HCT116 (cell line): ENCODE data around the gene FRAS1. TPM values are rescaled to one million over a fixed set of nuclear protein-coding genes. Genes with fewer than 3 reads are reported as not detected.

Source experiments
- ATAC-seq: fragments of 200-7000 bp; cut with Tn5 transposase; 2 replicates; pipeline ENCODE4 v1.9.1; 2020; ENCODE audit warnings: mild to moderate bottlenecking, moderate library complexity
- BruUV-seq: library from RNA; stranded (reverse); fragments of 400-500 nt; replicated peaks from 2 replicates; lab custom pipeline; 2021; lab: Mats Ljungman, UMichigan
- CTCF ChIA-PET: fragments of 300-600 bp; sonication (Branson Sonifier 250); formaldehyde crosslinking; loops from one replicate; lab custom pipeline; 2021; ENCODE audit warnings: antibody characterized with exemption; lab: Charles Lee
- POLR2A ChIA-PET: fragments of 300-600, 350-600 bp; sonication (Branson Sonifier 250); formaldehyde crosslinking; loops from one replicate; lab custom pipeline; 2021; ENCODE audit warnings: antibody characterized with exemption; lab: Charles Lee
- RAD21 ChIA-PET, 2 experiments: fragments of 300-600 bp; sonication (Branson Sonifier 250); formaldehyde crosslinking; loops; one replicate each; lab custom pipeline; 2023; ENCODE audit warnings: low total read pairs in 2 of 2; ENCODE audit not compliant: uncharacterized antibody in 2 of 2, unreplicated experiment in 2 of 2, low non-redundant PET in 1 of 2; lab: Charles Lee
- DNase-seq: peaks from one replicate; pipeline ENCODE4 v3.0.0-alpha.2; 2010; ENCODE audit warnings: low read depth, low spot score
- H2AFZ ChIP-seq: fragments of 200-600 bp; shearing (Covaris generic), sonication (generic); 2 replicates; pipeline ENCODE4 v1.6.1; 2017; ENCODE audit warnings: low read depth, mixed run types, mixed read lengths, antibody characterized with exemption, low read length; ENCODE audit not compliant: poor library complexity, severe bottlenecking
- H3K27ac ChIP-seq: 2 replicates; pipeline ENCODE4 v1.5.1; 2012; ENCODE audit warnings: low read depth, low read length
- H3K27me3 ChIP-seq: fragments of 200-600 bp; sonication (generic); 2 replicates; pipeline ENCODE4 v1.6.1; 2016; ENCODE audit warnings: mixed run types, low read length, mixed read lengths; ENCODE audit not compliant: insufficient read depth
- H3K36me3 ChIP-seq, 2 experiments: fragments of 200-500 bp in 1 of 2; fragments of 200-600 bp in 1 of 2; sonication (Bioruptor generic) in 1 of 2; sonication (generic) in 1 of 2; 2 replicates each; pipeline versions ENCODE4 v1.5.1 to v1.6.1; 2014 to 2016; ENCODE audit warnings: low read length in 2 of 2, inconsistent platforms in 1 of 2, mixed read lengths in 1 of 2, mixed run types in 1 of 2; ENCODE audit not compliant: insufficient read depth in 2 of 2, control insufficient read depth in 1 of 2
- H3K4me1 ChIP-seq, 2 experiments: fragments of 200-600 bp in 1 of 2; sonication (generic) in 1 of 2; 2 replicates each; pipeline versions ENCODE4 v1.5.1 to v1.6.1; 2012 to 2017; ENCODE audit warnings: low read length in 2 of 2, inconsistent platforms in 1 of 2, mild to moderate bottlenecking in 1 of 2, mixed read lengths in 1 of 2, mixed run types in 1 of 2, moderate library complexity in 1 of 2; ENCODE audit not compliant: insufficient read depth in 2 of 2, control insufficient read depth in 1 of 2
- H3K4me2 ChIP-seq: fragments of 200-600 bp; sonication (generic); 2 replicates; pipeline ENCODE4 v1.6.1; 2017; ENCODE audit warnings: mixed run types, low read length, mixed read lengths
- H3K4me3 ChIP-seq, 2 experiments: fragments of 200-600 bp in 1 of 2; sonication (generic) in 1 of 2; replicated peaks in 1 of 2; 2 replicates each; pipeline ENCODE4 v1.5.1; 2011 to 2016; ENCODE audit warnings: low read length in 2 of 2, control low read depth in 1 of 2, low read depth in 1 of 2, mild to moderate bottlenecking in 1 of 2, mixed read lengths in 1 of 2, mixed run types in 1 of 2
- H3K79me2 ChIP-seq: fragments of 200-600 bp; sonication (generic); 2 replicates; pipeline ENCODE4 v1.6.1; 2017; ENCODE audit warnings: mild to moderate bottlenecking, mixed run types, low read length, moderate library complexity, mixed read lengths; ENCODE audit not compliant: insufficient read depth
- H3K9ac ChIP-seq: fragments of 200-600 bp; sonication (generic); 2 replicates; pipeline ENCODE4 v1.6.1; 2016; ENCODE audit warnings: low read length, mixed read lengths
- H3K9me2 ChIP-seq: fragments of 200-600 bp; sonication (generic), shearing (Covaris generic); 2 replicates; pipeline ENCODE4 v1.6.1; 2017; ENCODE audit warnings: mixed run types, mild to moderate bottlenecking, moderate library complexity; ENCODE audit not compliant: insufficient read depth
- H3K9me3 ChIP-seq, 2 experiments: fragments of 200-500 bp in 1 of 2; fragments of 200-600 bp in 1 of 2; sonication (Bioruptor generic) in 1 of 2; sonication (generic) in 1 of 2; 2 replicates each; pipeline ENCODE4 v1.6.1; 2014 to 2017; ENCODE audit warnings: low read length in 2 of 2, mixed read lengths in 2 of 2, inconsistent platforms in 1 of 2, low read depth in 1 of 2, mild to moderate bottlenecking in 1 of 2, mixed run types in 1 of 2, moderate library complexity in 1 of 2; ENCODE audit not compliant: control insufficient read depth in 1 of 2, insufficient read depth in 1 of 2
- H4K20me1 ChIP-seq: fragments of 200-600 bp; sonication (generic), shearing (Covaris generic); 2 replicates; pipeline ENCODE4 v1.6.1; 2017; ENCODE audit warnings: mixed run types, mild to moderate bottlenecking, moderate library complexity; ENCODE audit not compliant: insufficient read depth
- CBX3 ChIP-seq: IDR thresholded peaks from 2 replicates; pipeline ENCODE4 v1.6.1; 2012; ENCODE audit warnings: low read depth
- CEBPB ChIP-seq: IDR thresholded peaks from 2 replicates; pipeline ENCODE4 v1.6.1; 2012; ENCODE audit warnings: low read depth
- EGR1 ChIP-seq: IDR thresholded peaks from 2 replicates; pipeline ENCODE4 v1.6.1; 2012; ENCODE audit warnings: low read depth
- JUND ChIP-seq: IDR thresholded peaks from 2 replicates; pipeline ENCODE4 v1.6.1; 2012
- POLR2A ChIP-seq: IDR thresholded peaks from 2 replicates; pipeline ENCODE4 v1.7.0; 2011; ENCODE audit warnings: borderline replicate concordance; ENCODE audit not compliant: insufficient read depth, insufficient read length; ENCODE audit errors: extremely low read depth
- RAD21 ChIP-seq: IDR thresholded peaks from 2 replicates; pipeline ENCODE4 v1.6.1; 2012; ENCODE audit warnings: low read depth, mild to moderate bottlenecking
- SIN3A ChIP-seq: IDR thresholded peaks from 2 replicates; pipeline ENCODE4 v1.6.1; 2012; ENCODE audit warnings: low read depth
- ZFX ChIP-seq: fragments of 450-650 bp; IDR thresholded peaks from 2 replicates; pipeline ENCODE4 v1.6.1; 2017
- ZNF274 ChIP-seq: fragments of 200-500 bp; sonication (Bioruptor generic); IDR thresholded peaks from 2 replicates; pipeline ENCODE4 v1.6.1; 2014; ENCODE audit warnings: mild to moderate bottlenecking, low read depth, low read length, inconsistent platforms
- intact Hi-C: fragments of 100-400 bp; cut with micrococcal nuclease; formaldehyde crosslinking; loops from 2 replicates; pipeline ENCODE4 v1.10.0; 2022
- total RNA-seq: library from RNA; stranded (reverse); gene quantifications from one replicate; pipeline ENCODE4 v1.2.1, GENCODE V29; 2021; ENCODE audit not compliant: unreplicated experiment

The FRAS1 gene
- total RNA-seq, 1 experiment from 2014 or later: 33.5 TPM

GRCh38 chr4:78437608-78438088, 380.5 kb downstream of the FRAS1 start:
- Histone ChIP-seq H4K20me1 (no peaks in the 10 kb centered on the region), H3K9me3 (no peaks in the 10 kb centered on the region), H3K9me2 (no peaks in the 10 kb centered on the region), H3K9ac (no peak overlapping the region), H3K4me3 (no peak overlapping the region), H3K27ac (no peak overlapping the region), H3K27me3 (no peaks in the 10 kb centered on the region), H3K79me2 (no peaks in the 10 kb centered on the region), H3K4me2 (no peak overlapping the region), H3K4me1 (0 out of 4 replicates have a peak, but pooled peaks cover 2 to 3% of the 10 kb centered on the region in 2 experiments), H2AFZ (no peak overlapping the region), H3K36me3 (no peaks in the 10 kb centered on the region)
- no TSS peak for BruUV-seq
- DNase-seq (no peak), ATAC-seq (no peak)
- TF ChIP-seq POLR2A (no peak), EGR1 (no peak), SIN3A (no peak), JUND (no peak), RAD21 (no peak), ZFX (no peak), CEBPB (no peak), CBX3 (no peak)
- CTCF ChIA-PET: no interaction called here
- intact Hi-C loops: no loop called here
- POLR2A ChIA-PET: no interaction called here
- RAD21 ChIA-PET: no interaction called here

GRCh38 chr4:78439328-78439727, 382.2 kb downstream of the FRAS1 start:
- Histone ChIP-seq H3K9me2 (no peaks in the 10 kb centered on the region), H3K9ac (no peak overlapping the region), H3K27me3 (no peaks in the 10 kb centered on the region), H3K4me1 (0 out of 4 replicates have a peak, but pooled peaks cover 2 to 3% of the 10 kb centered on the region in 2 experiments), H3K79me2 (no peaks in the 10 kb centered on the region), H3K9me3 (no peaks in the 10 kb centered on the region), H3K4me2 (no peak overlapping the region)
- BruUV-seq: no TSS peak
- POLR2A ChIA-PET: no interaction called here
- no peak for DNase-seq
- TF ChIP-seq ZNF274: no peak
- TF ChIP-seq, all 23 proteins: peak for 0
- Histone ChIP-seq H3K36me3 (no peaks in the 10 kb centered on the region), H3K4me3 (no peak overlapping the region), H4K20me1 (no peaks in the 10 kb centered on the region), H3K27ac (no peak overlapping the region), H2AFZ (no peak overlapping the region)
- ATAC-seq: no peak
- ChIA-PET CTCF (no interaction called here), RAD21 (no interaction called here)
- intact Hi-C loops: no loop called here
